Smooth muscle cell (in vitro differentiated cells): ENCODE measurements around the gene SLC6A1. TPM values are rescaled to one million over a fixed set of nuclear protein-coding genes. Genes with fewer than 3 reads are reported as not detected.

Source experiments
- DNase-seq: peaks from one replicate; lab custom pipeline; 2025; ENCODE audit not compliant: unreplicated experiment; lab: John Stamatoyannopoulos, UW
- H2AFZ ChIP-seq: fragments of 200-600 bp; sonication (generic); 2 replicates; pipeline ENCODE4 v1.6.0; 2016; ENCODE audit warnings: antibody characterized with exemption, low read depth, mild to moderate bottlenecking
- H3F3A ChIP-seq: fragments of 200-600 bp; sonication (generic); 2 replicates; pipeline ENCODE4 v1.6.0; 2017; ENCODE audit warnings: antibody characterized with exemption, low read depth
- H3K27ac ChIP-seq: fragments of 200-600 bp; sonication (generic); 2 replicates; pipeline ENCODE4 v1.5.1; 2016; ENCODE audit warnings: low read depth, mild to moderate bottlenecking
- H3K27me3 ChIP-seq: fragments of 200-600 bp; sonication (generic); 2 replicates; pipeline ENCODE4 v1.6.1; 2016; ENCODE audit warnings: low read depth, mild to moderate bottlenecking
- H3K36me3 ChIP-seq: fragments of 200-600 bp; sonication (generic); 2 replicates; pipeline ENCODE4 v1.5.1; 2016; ENCODE audit warnings: low read depth
- H3K4me1 ChIP-seq: fragments of 200-600 bp; sonication (generic); 2 replicates; pipeline ENCODE4 v1.5.1; 2016; ENCODE audit warnings: low read depth
- H3K4me2 ChIP-seq: fragments of 200-600 bp; sonication (generic); 2 replicates; pipeline ENCODE4 v1.6.0; 2016; ENCODE audit warnings: mild to moderate bottlenecking
- H3K4me3 ChIP-seq: fragments of 200-600 bp; sonication (generic); 2 replicates; pipeline ENCODE4 v1.5.1; 2016; ENCODE audit warnings: mild to moderate bottlenecking
- H3K79me2 ChIP-seq: fragments of 200-600 bp; sonication (generic); 2 replicates; pipeline ENCODE4 v1.6.0; 2016; ENCODE audit warnings: low read depth, mild to moderate bottlenecking
- H3K9ac ChIP-seq: fragments of 200-600 bp; sonication (generic); 2 replicates; pipeline ENCODE4 v1.6.0; 2016; ENCODE audit warnings: low read depth
- H3K9me3 ChIP-seq: fragments of 200-600 bp; sonication (generic); replicated peaks from 2 replicates; pipeline ENCODE4 v1.5.1; 2016; ENCODE audit warnings: low read depth
- H4K20me1 ChIP-seq: fragments of 200-600 bp; sonication (generic); 2 replicates; pipeline ENCODE4 v1.6.0; 2016; ENCODE audit warnings: low read depth
- CTCF ChIP-seq: fragments of 200-600 bp; sonication (generic); IDR thresholded peaks from 2 replicates; pipeline ENCODE4 v1.5.1; 2017; ENCODE audit warnings: borderline replicate concordance, mild to moderate bottlenecking, antibody characterized with exemption; ENCODE audit not compliant: insufficient read depth, poor library complexity, severe bottlenecking
- WGBS: methylation state at CpG from one replicate; pipeline ENCODE4 v1.1.7; 2016; ENCODE audit warnings: low lambda C conversion rate; 5-methylcytosine and 5-hydroxymethylcytosine counted together
- polyA plus RNA-seq: library from polyadenylated mRNA; unstranded; fragments of >200 nt; fragmentation: Nextera tagmentation; extraction: Ambion mirVana; gene quantifications from 2 replicates; pipeline ENCODE4 v1.2.1, GENCODE V29; 2016
- total RNA-seq: library from RNA; depleted of rRNA; stranded (reverse); fragments of >200 nt; gene quantifications from 2 replicates; pipeline ENCODE4 v1.2.3, GENCODE V29; 2014

SLC6A1 gene
- total and polyA plus RNA-seq, 2 experiments from 2014 or later: 0.26 to 0.40 TPM

- TF ChIP-seq CTCF: no peak
- DNase-seq: no peak
- WGBS: 87% methylated on average over 7 of the region's 7 CpGs
- Histone ChIP-seq H3K9ac (no peak overlapping the region), H2AFZ (no peak overlapping the region), H3K9me3 (no peaks in the 10 kb centered on the region), H3K27ac (no peak overlapping the region), H3K4me2 (no peak overlapping the region), H4K20me1 (no peaks in the 10 kb centered on the region), H3F3A (no peaks in the 10 kb centered on the region), H3K4me1 (no peaks in the 10 kb centered on the region), H3K4me3 (no peak overlapping the region), H3K79me2 (no peaks in the 10 kb centered on the region), H3K36me3 (no peaks in the 10 kb centered on the region), H3K27me3 (peaks cover 54% of the 10 kb centered on the region)
Measured at GRCh38 chr3:10988991-10989484, 3.5 kb upstream of the SLC6A1 start.

- no peak overlapping the region for H3K27ac ChIP-seq
- peaks cover 85% of the 10 kb centered on the region for H3K27me3 ChIP-seq
- no peaks in the 10 kb centered on the region for H3F3A ChIP-seq
- no peaks in the 10 kb centered on the region for H3K9me3 ChIP-seq
- no peaks in the 10 kb centered on the region for H3K79me2 ChIP-seq
- no peak for DNase-seq
- no peak overlapping the region for H2AFZ ChIP-seq
- WGBS: 6% methylated on average over 63 of the region's 69 CpGs
- H3K4me1 ChIP-seq: no peaks in the 10 kb centered on the region
- H3K36me3 ChIP-seq: no peaks in the 10 kb centered on the region
- peak overlapping the region; percentile 63 for H3K4me2 ChIP-seq
- H4K20me1 ChIP-seq: no peaks in the 10 kb centered on the region
- TF ChIP-seq CTCF: no peak
- H3K9ac ChIP-seq: no peak overlapping the region
- peak overlapping the region; percentile 43 for H3K4me3 ChIP-seq
Measured at GRCh38 chr3:10992943-10993728, 588 bp downstream of the SLC6A1 start.

- WGBS: 21% methylated on average over 9 of the region's 9 CpGs
- Histone ChIP-seq H3K79me2 (no peaks in the 10 kb centered on the region), H2AFZ (no peak overlapping the region), H3K4me1 (no peaks in the 10 kb centered on the region), H3K4me2 (no peak overlapping the region), H3K9me3 (no peaks in the 10 kb centered on the region), H3F3A (no peaks in the 10 kb centered on the region), H3K4me3 (no peak overlapping the region), H4K20me1 (no peaks in the 10 kb centered on the region), H3K36me3 (no peaks in the 10 kb centered on the region), H3K27ac (no peak overlapping the region), H3K9ac (no peak overlapping the region), H3K27me3 (peaks cover 89% of the 10 kb centered on the region)
- TF ChIP-seq CTCF: no peak
- no peak for DNase-seq
Measured at GRCh38 chr3:10993729-10994065, 1.1 kb downstream of the SLC6A1 start.

GRCh38 chr3:10994306-10994705 lies 1.8 kb downstream of the SLC6A1 start:
- Histone ChIP-seq H4K20me1 (no peaks in the 10 kb centered on the region), H3K9ac (no peak overlapping the region), H3K36me3 (no peaks in the 10 kb centered on the region), H3K27ac (no peak overlapping the region), H3F3A (no peaks in the 10 kb centered on the region), H2AFZ (no peak overlapping the region), H3K4me3 (no peak overlapping the region), H3K27me3 (peaks cover 92% of the 10 kb centered on the region), H3K4me2 (no peak overlapping the region), H3K9me3 (no peaks in the 10 kb centered on the region), H3K4me1 (no peaks in the 10 kb centered on the region), H3K79me2 (no peaks in the 10 kb centered on the region)
- 74% methylated on average over 3 of the region's 3 CpGs for WGBS
- DNase-seq: no peak
- no peak for TF ChIP-seq CTCF
